ENCODE results near the gene TM4SF4.

The TM4SF4 gene

DNA sequence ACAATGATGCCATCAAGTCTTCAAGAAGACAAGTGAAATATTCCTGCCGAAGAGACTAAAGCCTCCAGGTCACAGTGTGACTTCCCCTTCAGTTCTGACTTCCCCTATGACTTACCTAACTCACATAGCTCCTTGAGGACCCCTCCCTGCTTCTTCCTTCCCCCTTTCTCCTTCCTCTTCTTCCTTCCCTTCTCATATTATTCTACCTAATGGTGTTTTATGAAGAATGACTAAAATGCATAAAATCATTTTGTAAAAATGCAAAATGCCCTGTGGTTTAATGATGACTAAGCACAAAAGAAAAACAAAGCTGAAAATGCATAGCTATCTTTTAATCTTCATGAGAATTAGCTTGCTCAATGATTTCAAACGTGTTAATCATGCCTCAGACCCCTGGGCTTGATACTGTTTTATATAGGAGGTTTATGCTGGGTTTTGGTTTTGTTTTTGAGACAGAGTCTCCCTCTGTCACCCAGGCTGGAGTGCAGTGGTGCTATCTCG, 26.1 kb upstream of the TM4SF4 start:
- DNase-seq: no peak
- TF ChIP-seq POLR2A (IDR thresholded peaks at IDR 0.05; ENCODE audit: low read length) (no peak), GATA1 (IDR thresholded peaks at IDR 0.05; ENCODE audit: low read depth, low read length) (no peak)

DNA sequence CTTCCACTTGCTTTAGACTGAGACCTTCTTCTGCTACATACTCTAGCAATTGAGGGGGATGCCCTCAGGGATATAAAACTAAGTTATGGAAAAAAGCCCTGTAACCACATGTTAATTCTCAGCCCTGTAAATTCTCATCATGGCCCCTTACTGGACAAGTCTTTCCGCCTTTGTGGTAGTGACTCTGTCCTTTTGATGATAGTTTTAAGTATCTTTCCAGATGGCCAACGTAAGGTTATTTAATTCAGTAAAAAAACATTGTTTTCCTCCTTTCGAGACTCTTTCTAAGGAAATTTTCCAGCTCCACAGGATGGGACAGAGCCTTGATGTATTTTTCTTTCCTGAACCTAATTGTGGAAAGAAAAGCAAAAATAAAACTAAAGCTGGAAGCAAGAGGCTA, 25.3 kb upstream of the TM4SF4 start:
- TF ChIP-seq GATA1 (IDR thresholded peaks at IDR 0.05; ENCODE audit: low read depth, low read length) (no peak), POLR2A (IDR thresholded peaks at IDR 0.05; ENCODE audit: low read length) (no peak)
- DNase-seq: no peak

DNA sequence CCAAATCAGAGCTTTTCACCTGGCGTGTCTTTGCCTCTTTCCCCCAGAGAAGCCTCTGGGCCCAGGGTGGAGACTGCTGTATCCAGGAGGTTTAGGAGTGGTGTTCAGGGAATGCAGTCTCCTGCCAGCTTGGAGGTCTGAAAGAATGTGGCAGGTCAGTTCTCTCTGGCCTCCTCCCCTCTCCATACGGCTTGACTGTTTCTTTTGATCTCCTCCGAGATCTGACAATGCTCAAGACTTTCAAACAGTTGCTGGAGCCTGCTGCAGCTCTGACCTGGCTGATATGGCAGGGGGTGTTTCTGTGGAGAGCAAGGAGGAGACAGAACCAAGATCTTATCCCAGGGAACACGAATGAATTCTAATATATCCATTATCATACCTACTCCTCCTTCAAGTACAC, 24.7 kb upstream of the TM4SF4 start:
- TF ChIP-seq POLR2A (IDR thresholded peaks at IDR 0.05; ENCODE audit: low read length) (no peak), GATA1 (IDR thresholded peaks at IDR 0.05; ENCODE audit: low read depth, low read length) (no peak)
- DNase-seq: no peak

DNA sequence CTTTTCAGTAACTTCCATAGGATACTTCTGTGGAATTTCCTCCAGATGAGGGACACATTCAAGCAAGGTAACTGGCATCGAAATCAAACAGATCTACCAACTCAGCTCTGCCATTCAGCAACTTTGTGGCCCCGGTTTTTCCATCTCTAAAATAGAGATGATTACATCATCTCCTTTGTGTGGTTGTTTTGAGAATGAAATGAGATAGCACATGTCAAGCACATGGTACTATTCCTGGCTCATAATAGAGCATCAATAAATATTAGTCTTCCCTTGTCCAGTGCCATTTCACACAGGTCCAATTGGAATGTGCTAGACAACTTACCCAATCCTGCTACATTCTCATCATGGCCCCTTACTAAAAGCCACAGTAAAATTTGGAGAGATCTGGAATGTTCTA, 24.2 kb upstream of the TM4SF4 start:
- TF ChIP-seq GATA1 (IDR thresholded peaks at IDR 0.05; ENCODE audit: low read depth, low read length) (no peak), POLR2A (IDR thresholded peaks at IDR 0.05; ENCODE audit: low read length) (no peak)
- no peak for DNase-seq

DNA sequence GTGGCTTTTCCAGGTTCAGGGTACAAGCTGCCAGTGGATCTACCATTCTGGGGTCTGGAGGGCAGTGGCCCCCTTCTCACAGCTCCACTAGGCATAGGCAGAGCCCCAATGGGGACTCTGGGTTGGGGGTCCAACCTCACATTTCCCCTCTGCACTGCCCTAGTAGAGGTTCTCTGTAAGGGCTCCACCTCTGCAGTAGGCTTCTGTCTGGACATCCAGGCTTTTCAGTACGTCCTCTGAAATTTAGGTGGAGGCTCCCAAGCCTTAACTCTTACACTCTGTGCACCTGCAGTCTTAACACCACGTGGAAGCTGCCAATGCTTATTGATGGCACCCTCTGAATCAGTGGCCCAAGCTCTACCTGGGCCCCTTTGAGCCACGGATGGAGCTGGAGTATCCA, 22.5 kb upstream of the TM4SF4 start:
- TF ChIP-seq POLR2A (IDR thresholded peaks at IDR 0.05; ENCODE audit: low read length) (no peak), GATA1 (IDR thresholded peaks at IDR 0.05; ENCODE audit: low read depth, low read length) (no peak)
- no peak for DNase-seq

DNA sequence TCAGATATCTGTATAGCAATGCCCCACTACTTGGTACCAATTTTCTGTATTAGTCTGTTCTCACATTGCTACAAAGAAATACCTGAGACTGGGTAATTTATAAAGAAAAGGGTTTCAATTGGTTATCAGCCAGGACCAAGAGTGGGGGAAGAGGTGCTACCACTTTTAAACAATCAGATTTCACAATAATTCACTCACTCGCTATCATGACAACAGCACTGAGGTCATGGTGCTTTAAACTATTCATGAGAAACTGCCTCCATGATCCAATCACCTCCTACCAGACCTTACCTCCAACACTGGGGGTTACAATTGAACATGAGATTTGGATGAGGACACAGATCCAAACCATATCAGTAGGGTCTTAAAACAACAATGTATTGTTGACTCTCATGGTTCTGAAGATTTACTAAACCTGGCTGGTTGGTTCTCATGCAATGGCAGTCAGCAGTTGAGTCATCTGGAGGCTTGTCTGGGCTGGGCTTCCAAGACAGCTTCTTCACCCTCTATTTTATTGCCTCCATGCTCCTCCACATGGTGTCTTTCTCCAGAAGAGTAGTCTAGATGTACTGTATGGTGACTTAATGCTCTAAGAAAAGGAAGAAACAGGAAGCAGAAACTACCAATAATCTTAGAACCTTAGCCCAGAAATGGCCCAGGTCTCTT, 21.2 kb upstream of the TM4SF4 start:
- DNase-seq: no peak
- no peak for TF ChIP-seq GATA1 (IDR thresholded peaks at IDR 0.05; ENCODE audit: low read depth, low read length)

DNA sequence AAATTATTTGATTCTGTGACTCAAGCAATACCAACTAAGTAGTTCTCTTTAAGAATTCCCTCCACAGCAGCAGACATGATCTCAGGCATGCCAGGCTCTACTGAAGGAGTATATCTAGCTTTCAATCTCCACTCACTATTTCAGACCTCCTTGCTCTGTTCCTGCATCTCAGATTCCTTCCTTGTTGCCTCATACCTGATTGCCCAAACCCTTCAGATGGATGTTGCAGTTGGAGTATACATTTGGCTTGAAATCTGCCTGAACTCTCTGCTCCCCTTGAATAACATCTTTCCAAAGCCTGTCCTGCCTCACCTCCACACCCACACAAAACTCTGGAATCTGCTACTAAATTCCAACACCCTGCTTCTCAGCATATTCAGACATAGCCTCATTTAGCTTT, 19.8 kb upstream of the TM4SF4 start:
- DNase-seq: no peak
- TF ChIP-seq POLR2A (IDR thresholded peaks at IDR 0.05; ENCODE audit: low read length) (no peak), GATA1 (IDR thresholded peaks at IDR 0.05; ENCODE audit: low read depth, low read length) (no peak)

DNA sequence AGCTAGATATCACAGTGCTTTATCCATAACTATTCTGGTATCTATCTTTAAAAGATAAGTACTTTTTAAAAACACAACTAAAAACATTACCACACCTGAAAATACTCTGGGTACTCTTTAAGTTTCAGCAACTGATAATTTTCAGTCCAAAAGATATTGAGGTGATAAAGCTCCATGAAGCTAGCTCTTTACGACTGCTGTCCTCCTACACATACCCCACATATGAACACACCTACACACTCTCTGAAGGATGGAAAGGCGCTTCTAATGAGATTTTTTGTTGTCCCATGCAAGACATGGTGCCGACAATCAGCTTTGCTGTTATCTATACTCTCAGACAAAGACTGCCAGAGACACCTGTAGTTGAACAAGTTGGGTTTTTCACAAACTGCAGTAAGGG, 19.1 kb upstream of the TM4SF4 start:
- DNase-seq: no peak

DNA sequence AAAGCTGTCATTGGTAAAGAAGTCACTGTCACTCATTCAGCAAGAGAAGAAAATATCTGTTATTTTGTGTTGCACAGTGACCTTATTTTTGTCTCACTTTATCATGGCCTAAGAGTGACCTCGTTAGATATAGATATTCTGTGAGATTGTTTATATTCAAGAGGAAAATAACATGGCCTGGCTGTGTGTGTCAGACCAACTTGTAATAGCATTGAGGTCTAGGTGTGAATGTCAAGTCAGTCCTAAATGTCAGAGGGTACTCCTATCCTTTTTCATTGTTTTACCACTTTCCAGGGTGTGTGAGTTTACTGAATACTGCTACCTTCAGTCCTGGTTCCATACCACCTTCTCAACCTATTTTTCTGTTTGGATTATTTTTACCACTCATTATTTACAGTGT, 18.5 kb upstream of the TM4SF4 start:
- DNase-seq: no peak
- TF ChIP-seq GATA1 (IDR thresholded peaks at IDR 0.05; ENCODE audit: low read depth, low read length) (no peak), POLR2A (IDR thresholded peaks at IDR 0.05; ENCODE audit: low read length) (no peak)

More for the DNA sequence above, 19.1 kb upstream of the TM4SF4 start:
- TF ChIP-seq GATA1 (IDR thresholded peaks at IDR 0.05; ENCODE audit: low read depth, low read length) (no peak), POLR2A (IDR thresholded peaks at IDR 0.05; ENCODE audit: low read length) (no peak)

DNA sequence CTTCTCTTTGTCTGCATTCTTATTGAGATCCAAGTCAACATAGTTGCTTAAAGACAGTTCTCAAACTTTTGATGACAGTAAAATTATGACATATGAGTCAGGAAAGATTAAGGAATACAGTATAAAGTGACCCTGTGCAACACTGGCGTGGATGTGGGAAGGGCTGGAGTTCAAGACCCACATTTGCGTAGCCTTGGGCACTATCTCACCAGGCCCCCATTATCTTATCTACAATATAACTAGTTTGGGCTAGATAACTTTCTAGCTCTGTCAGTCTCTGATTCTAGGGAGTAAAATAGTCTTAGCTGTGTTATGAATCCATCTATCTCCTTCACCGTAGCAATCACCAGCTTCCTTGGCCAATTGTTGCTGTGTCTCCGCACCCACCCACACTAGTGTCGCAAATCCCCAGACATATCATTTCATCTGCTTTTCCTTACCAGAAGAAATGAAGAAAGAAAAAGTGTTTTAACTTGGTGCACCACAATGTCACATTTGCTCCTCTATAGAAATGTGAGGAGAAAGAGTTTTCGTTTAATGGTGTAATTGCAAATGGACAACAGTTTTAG, 14.9 kb upstream of the TM4SF4 start:
- no peak for DNase-seq
- TF ChIP-seq POLR2A (IDR thresholded peaks at IDR 0.05; ENCODE audit: low read length): no peak
- no peak for TF ChIP-seq GATA1 (IDR thresholded peaks at IDR 0.05; ENCODE audit: low read depth, low read length)

DNA sequence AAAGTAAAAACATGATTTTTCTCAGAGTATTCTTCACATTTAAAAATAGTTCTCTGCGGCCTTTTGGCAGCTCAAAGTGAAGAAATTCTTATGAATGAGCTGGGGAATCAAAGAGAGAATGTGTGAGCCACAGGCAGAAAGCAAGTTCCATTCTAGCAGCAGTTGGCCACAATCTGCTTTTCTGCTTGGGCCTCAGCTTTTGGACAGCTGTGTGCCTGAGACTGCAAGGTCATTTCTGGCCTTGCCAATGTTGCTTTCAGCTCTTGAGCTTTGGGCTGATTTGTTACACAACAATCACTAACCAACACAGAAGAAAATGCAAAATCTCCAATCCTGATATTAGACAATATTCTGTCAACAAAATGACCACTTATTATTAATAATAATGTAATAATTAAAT, 14.4 kb upstream of the TM4SF4 start:
- TF ChIP-seq POLR2A (IDR thresholded peaks at IDR 0.05; ENCODE audit: low read length): no peak
- no peak for TF ChIP-seq GATA1 (IDR thresholded peaks at IDR 0.05; ENCODE audit: low read depth, low read length)
- DNase-seq: no peak

DNA sequence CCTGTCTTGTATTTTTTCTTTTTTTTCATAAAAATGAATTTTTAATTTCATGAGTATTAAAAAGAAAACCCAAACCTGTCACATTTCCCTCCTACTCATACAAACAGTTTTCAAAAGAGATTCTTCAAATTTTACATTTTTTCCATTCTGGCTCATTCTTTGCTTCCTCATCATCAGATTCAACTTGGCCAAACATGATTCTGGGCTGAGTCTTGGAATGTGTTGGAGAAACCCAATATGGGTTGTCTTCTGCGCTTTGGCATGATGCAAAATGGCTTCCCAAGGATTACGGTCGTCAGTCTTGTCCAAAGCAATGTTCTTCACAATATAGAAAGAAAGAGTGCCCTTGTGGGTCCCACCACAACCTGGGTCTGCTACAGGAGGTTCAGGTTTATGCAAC, 12.4 kb upstream of the TM4SF4 start:
- no peak for TF ChIP-seq POLR2A (IDR thresholded peaks at IDR 0.05; ENCODE audit: low read length)
- TF ChIP-seq GATA1 (IDR thresholded peaks at IDR 0.05; ENCODE audit: low read depth, low read length): no peak
- no peak for DNase-seq

DNA sequence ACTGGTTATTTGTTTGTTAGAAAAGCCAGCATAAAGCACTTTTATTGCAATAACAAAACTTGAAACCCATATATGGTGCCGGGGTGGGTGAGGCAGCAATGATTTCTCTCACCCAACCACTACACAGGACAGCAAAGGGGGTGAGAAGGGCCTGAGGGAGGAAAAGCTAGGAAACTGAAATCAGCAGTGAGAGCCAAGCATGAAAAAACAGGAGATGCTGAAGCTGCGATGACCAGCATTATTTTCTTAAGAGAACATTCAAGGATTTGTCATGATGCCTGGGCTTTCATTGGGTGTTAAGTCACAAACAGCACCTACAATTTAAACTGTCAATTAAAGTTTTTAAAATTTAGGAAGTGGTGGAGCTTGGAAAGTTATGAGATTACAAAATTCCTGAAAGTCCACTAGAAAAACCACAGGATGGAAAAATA, 11.9 kb upstream of the TM4SF4 start:
- no peak for TF ChIP-seq GATA1 (IDR thresholded peaks at IDR 0.05; ENCODE audit: low read depth, low read length)
- no peak for TF ChIP-seq POLR2A (IDR thresholded peaks at IDR 0.05; ENCODE audit: low read length)
- DNase-seq: no peak

DNA sequence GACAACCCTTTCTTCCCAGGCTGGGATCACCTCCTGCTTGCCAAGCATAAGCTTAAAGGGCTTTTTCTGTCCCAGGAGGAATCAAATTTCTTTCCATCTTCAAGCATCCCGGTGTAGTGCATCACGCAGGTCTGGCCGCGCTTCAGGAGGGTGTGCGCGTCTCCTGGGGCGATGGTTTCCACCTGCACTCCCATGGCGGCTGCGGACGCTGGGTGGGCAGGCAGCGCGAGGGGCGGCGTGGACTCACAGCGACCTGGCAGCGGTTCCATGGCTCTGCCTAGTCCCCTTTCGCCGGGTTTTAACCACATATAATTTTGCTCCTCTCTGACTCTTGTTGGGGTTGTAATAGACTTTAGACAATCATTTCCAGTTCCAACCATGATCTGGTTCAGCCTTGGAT, 10.6 kb upstream of the TM4SF4 start:
- no peak for DNase-seq
- TF ChIP-seq POLR2A (IDR thresholded peaks at IDR 0.05; ENCODE audit: low read length) (no peak), GATA1 (IDR thresholded peaks at IDR 0.05; ENCODE audit: low read depth, low read length) (no peak)

All from erythroblast (primary cell).